ENCODE data around the gene MORC3.
A peak's percentile ranks its signal among the peaks of the same experiment; 100 is the strongest.
"Not testable (repeated sequence)": the region's sequence is repeated elsewhere in the genome, so short reads cannot be mapped to it uniquely, and the experiment has no call there.

MORC3 gene

DNA sequence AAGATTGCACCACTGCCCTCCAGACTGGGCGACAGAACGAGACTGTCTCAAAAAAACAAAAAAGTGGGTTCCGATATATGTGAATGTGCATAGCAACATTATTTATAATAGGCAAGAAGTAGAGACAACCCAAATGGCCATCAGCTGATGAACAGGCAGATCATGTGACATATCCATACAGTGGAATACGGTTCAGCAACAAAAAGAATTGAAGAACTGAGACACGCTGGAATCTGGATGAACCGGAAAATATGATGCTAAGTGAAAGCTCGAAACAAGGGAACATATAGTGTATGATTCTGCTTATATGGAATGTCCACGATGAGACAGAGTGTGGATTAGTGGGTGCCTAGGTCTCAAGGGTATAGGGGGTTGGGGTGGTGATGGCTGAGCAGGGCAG lies 28.5 kb upstream of the MORC3 start:
- no peak for DNase-seq (ENCODE audit: low read depth)
- TF ChIP-seq, protein P1, sequence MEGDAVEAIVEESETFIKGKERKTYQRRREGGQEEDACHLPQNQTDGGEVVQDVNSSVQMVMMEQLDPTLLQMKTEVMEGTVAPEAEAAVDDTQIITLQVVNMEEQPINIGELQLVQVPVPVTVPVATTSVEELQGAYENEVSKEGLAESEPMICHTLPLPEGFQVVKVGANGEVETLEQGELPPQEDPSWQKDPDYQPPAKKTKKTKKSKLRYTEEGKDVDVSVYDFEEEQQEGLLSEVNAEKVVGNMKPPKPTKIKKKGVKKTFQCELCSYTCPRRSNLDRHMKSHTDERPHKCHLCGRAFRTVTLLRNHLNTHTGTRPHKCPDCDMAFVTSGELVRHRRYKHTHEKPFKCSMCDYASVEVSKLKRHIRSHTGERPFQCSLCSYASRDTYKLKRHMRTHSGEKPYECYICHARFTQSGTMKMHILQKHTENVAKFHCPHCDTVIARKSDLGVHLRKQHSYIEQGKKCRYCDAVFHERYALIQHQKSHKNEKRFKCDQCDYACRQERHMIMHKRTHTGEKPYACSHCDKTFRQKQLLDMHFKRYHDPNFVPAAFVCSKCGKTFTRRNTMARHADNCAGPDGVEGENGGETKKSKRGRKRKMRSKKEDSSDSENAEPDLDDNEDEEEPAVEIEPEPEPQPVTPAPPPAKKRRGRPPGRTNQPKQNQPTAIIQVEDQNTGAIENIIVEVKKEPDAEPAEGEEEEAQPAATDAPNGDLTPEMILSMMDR (IDR thresholded peaks at IDR 0.05; ENCODE audit: control insufficient read depth, extremely low read depth, insufficient read depth), result no peak
- no peak overlapping the region for H3K4me3 ChIP-seq (ENCODE audit: low read depth, low read length)

DNA sequence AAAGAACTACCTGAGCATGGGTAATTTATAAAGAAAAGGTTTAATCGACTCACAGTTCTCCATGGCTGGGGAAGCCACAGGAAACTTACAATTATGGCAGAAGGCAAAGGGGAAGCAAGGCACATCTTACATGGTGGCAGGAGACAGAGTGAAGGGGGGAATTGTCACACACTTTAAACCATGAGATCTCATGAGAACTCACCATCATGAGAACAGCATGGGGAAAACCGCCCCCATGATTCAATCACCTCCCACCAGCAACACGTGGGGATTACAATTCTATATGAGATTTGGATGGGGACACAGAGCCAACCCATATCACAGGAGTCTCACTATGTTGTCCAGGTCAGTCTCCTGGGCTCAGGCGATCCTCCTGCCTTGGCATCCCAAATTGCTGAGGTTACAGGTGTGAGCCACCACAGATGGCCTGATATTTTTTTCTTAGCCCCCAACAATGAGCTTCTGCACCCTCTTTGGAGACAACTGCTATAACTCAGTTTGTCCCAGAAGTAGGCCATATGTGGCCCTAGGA lies 22.5 kb upstream of the MORC3 start:
- TF ChIP-seq, protein P1 (IDR thresholded peaks at IDR 0.05; ENCODE audit: control insufficient read depth, extremely low read depth, insufficient read depth), result no peak
- no peak overlapping the region for H3K4me3 ChIP-seq (ENCODE audit: low read depth, low read length)
- DNase-seq (ENCODE audit: low read depth), result no peak

DNA sequence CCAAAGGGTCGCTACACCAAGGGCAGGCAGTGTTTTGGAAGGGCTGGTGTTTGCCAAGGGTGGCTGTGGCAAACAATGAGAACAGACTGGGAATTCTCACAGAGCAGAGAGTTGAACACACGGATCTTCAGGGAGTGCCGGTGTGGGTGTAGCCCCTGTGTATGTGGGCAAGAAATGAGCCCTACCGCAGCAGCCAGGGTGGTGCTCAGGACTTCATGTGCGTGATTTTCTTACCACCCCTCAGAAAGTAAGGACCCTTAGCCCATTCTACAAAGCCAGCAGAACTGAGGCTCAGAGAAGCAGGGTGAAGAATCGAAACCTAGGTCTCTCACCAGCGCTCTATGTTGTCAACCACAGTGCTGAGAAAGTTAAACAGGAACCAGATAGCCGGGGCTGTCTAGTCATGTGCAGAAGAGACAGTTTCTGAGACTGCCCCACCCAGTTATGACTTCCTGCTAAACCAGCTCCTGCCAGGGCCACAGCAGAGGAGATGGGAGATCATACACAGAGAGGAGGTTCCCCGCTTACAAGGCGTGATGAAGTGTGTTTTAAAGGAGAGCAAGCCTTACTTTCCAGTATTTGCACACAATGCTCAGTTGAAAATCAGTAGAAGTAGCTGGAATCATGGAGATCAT lies 21.9 kb upstream of the MORC3 start:
- peak; percentile 46 for DNase-seq (ENCODE audit: low read depth)
- peak overlapping the region; percentile 10; the same call in 1 of the 2 replicates for H3K4me3 ChIP-seq (ENCODE audit: low read depth, low read length)
- TF ChIP-seq, protein P1 (IDR thresholded peaks at IDR 0.05; ENCODE audit: control insufficient read depth, extremely low read depth, insufficient read depth), result no peak

DNA sequence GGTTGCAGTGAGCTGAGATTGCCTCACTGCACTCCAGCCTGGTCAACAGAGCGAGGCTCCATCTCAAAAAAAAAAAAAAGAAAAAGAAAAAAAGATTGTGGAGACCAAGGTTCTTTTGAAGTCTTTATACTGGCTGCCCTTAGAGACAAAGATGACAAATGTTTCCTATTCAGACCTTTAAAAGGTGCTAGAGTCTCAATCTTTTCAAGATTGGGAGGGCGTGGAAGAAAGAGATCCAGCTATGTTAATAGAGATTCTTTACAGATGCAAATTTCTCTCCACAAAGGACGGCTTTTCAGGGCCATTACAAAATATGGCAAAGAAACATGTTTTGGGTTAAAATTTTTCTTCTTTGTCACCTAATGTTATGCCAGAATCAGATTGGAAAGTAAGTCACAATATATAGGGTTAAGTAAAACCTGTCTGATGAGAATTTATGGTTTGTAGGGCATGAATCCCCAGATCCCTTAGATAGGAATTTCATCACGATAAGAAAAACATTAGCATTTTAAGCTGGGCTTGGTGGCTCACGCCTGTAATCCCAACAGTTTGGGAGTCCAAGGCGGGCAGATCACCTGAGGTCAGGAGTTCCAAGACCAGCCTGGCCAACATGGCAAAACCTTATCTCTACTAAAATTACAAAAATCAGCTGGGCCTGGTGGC lies 13.0 kb upstream of the MORC3 start:
- TF ChIP-seq, protein P1 (IDR thresholded peaks at IDR 0.05; ENCODE audit: control insufficient read depth, extremely low read depth, insufficient read depth), result no peak
- no peak for DNase-seq (ENCODE audit: low read depth)
- H3K4me3 ChIP-seq (ENCODE audit: low read depth, low read length), result no peak overlapping the region

DNA sequence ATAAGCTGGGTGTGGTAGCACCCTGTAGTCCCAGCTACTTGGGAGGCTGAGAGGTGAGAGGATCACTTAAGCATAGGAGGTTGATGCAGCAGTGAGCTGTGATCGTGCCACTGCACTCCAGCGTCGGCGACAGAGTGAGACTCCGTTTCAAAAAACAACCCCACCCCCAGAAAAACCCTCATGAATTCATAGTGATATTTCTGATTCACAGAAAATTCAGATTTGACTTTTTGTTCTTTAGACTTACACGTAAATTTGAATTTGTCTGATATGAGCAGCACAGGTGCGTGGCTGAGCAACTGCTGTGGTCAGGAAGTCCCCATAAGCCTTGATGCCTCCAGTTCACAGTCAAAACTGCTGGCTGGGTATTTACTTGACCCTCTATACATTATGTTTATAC lies 10.0 kb upstream of the MORC3 start:
- TF ChIP-seq, protein P1 (IDR thresholded peaks at IDR 0.05; ENCODE audit: control insufficient read depth, extremely low read depth, insufficient read depth), result no peak
- no peak overlapping the region for H3K4me3 ChIP-seq (ENCODE audit: low read depth, low read length)
- DNase-seq (ENCODE audit: low read depth), result no peak

DNA sequence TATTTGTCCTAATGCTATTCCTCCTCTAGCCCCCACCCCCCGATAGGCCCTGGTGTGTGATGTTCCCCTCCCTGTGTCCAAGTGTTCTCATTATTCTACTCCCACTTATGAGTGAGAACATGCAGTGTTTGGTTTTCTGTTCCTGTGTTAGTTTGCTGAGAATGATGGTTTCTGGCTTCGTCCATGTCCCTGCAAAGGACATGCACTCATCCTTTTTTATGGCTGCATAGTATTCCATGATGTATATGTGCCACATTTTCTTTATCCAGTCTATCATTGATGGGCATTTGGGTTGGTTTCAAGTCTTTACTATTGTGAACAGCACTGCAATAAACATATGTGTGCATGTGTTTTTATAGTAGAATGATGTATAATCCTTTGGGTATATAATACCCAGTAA lies 6.6 kb upstream of the MORC3 start:
- not testable (repeated sequence) for DNase-seq (ENCODE audit: low read depth)

DNA sequence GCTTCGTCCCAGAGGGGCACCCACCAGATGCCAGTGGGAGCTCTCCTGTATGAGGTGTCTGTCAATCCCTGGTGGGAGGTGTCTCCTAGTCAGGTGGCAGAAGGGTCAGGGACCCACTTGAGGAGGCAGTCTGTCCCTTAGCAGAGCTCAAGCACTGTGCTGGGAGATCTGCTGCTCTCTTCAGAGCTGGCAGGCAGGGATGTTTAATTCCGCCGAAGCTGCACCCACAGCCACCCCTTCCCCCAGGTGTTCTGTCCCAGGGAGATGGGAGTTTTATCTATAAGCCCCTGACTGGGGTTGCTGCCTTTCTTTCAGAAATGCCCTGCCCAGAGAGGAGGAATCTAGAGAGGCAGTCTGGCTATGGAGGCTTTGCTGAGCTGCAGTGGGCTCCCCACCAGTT lies 4.0 kb upstream of the MORC3 start:
- not testable (repeated sequence) for DNase-seq (ENCODE audit: low read depth); H3K4me3 ChIP-seq (ENCODE audit: low read depth, low read length)

More for the DNA sequence above, 6.6 kb upstream of the MORC3 start:
- H3K4me3 ChIP-seq (ENCODE audit: low read depth, low read length), result not testable (repeated sequence)
